ENCODE data around the gene FBXO46.
"Not testable (repeated sequence)": the region's sequence is repeated elsewhere in the genome, so short reads cannot be mapped to it uniquely, and the experiment has no call there.

Gene FBXO46

GRCh38 chr19:45753548-45753947 lies 22.9 kb upstream of the FBXO46 start:
- no peak overlapping the region for H3K4me3 ChIP-seq (ENCODE audit: low read length)
- H3K4me1 ChIP-seq (ENCODE audit: control insufficient read depth, low read length): no peaks in the 10 kb centered on the region
- H3K27me3 ChIP-seq (ENCODE audit: control insufficient read depth, low read length): no peaks in the 10 kb centered on the region; the same call in 1 of the 2 replicates
- no peaks in the 10 kb centered on the region for H3K36me3 ChIP-seq (ENCODE audit: control insufficient read depth, low read length)
- no peaks in the 10 kb centered on the region for H3K79me2 ChIP-seq (ENCODE audit: control insufficient read depth, low read length)
- no peaks in the 10 kb centered on the region for H3K9me2 ChIP-seq (replicated peaks; ENCODE audit: control insufficient read depth, low read length)
- TF ChIP-seq CTCF (IDR thresholded peaks at IDR 0.05; ENCODE audit: low read depth, low read length, poor library complexity, severe bottlenecking): peak; percentile 19
- no peak for TF ChIP-seq EZH2phosphoT487 (IDR thresholded peaks at IDR 0.05; ENCODE audit: borderline replicate concordance, low read length)
- H3K4me2 ChIP-seq (ENCODE audit: low read length): no peak overlapping the region
- H3K9me3 ChIP-seq (ENCODE audit: control insufficient read depth, insufficient read depth, low read length): no peaks in the 10 kb centered on the region
- no peak overlapping the region for H3K27ac ChIP-seq (ENCODE audit: low read depth, low read length)
- H3F3A ChIP-seq (ENCODE audit: control insufficient read depth, insufficient read depth): no peaks in the 10 kb centered on the region
- H4K20me1 ChIP-seq (ENCODE audit: control insufficient read depth, insufficient read depth, low read depth, low read length): no peaks in the 10 kb centered on the region

- Histone ChIP-seq H3K9me3 (ENCODE audit: control insufficient read depth, insufficient read depth, low read length) (no peaks in the 10 kb centered on the region), H3K79me2 (ENCODE audit: control insufficient read depth, low read length) (no peaks in the 10 kb centered on the region), H3K27ac (ENCODE audit: low read depth, low read length) (no peak overlapping the region), H4K20me1 (ENCODE audit: control insufficient read depth, insufficient read depth, low read depth, low read length) (no peaks in the 10 kb centered on the region), H3K27me3 (ENCODE audit: control insufficient read depth, low read length) (no peaks in the 10 kb centered on the region; the same call in 1 of the 2 replicates), H3K9me2 (replicated peaks; ENCODE audit: control insufficient read depth, low read length) (no peaks in the 10 kb centered on the region), H3K36me3 (ENCODE audit: control insufficient read depth, low read length) (no peaks in the 10 kb centered on the region), H3K4me3 (ENCODE audit: low read length) (no peak overlapping the region), H3F3A (ENCODE audit: control insufficient read depth, insufficient read depth) (no peaks in the 10 kb centered on the region), H3K4me2 (ENCODE audit: low read length) (no peak overlapping the region), H3K4me1 (ENCODE audit: control insufficient read depth, low read length) (no peaks in the 10 kb centered on the region)
- TF ChIP-seq CTCF (IDR thresholded peaks at IDR 0.05; ENCODE audit: low read depth, low read length, poor library complexity, severe bottlenecking) (no peak), EZH2phosphoT487 (IDR thresholded peaks at IDR 0.05; ENCODE audit: borderline replicate concordance, low read length) (no peak)
Measured at GRCh38 chr19:45752639-45753038, 21.9 kb upstream of the FBXO46 start.

GRCh38 chr19:45751483-45751882 lies 20.8 kb upstream of the FBXO46 start:
- H3K27me3 ChIP-seq (ENCODE audit: control insufficient read depth, low read length); H3K4me1 ChIP-seq (ENCODE audit: control insufficient read depth, low read length); H3F3A ChIP-seq (ENCODE audit: control insufficient read depth, insufficient read depth); H3K9me2 ChIP-seq (replicated peaks; ENCODE audit: control insufficient read depth, low read length); H3K4me3 ChIP-seq (ENCODE audit: low read length); H3K79me2 ChIP-seq (ENCODE audit: control insufficient read depth, low read length); H3K4me2 ChIP-seq (ENCODE audit: low read length); H3K36me3 ChIP-seq (ENCODE audit: control insufficient read depth, low read length); H3K27ac ChIP-seq (ENCODE audit: low read depth, low read length); H4K20me1 ChIP-seq (ENCODE audit: control insufficient read depth, insufficient read depth, low read depth, low read length); H3K9me3 ChIP-seq (ENCODE audit: control insufficient read depth, insufficient read depth, low read length): not testable (repeated sequence)

GRCh38 chr19:45747513-45747912 lies 16.8 kb upstream of the FBXO46 start:
- Histone ChIP-seq H3K4me1 (ENCODE audit: control insufficient read depth, low read length) (no peaks in the 10 kb centered on the region), H3K9me3 (ENCODE audit: control insufficient read depth, insufficient read depth, low read length) (no peaks in the 10 kb centered on the region), H3K27ac (ENCODE audit: low read depth, low read length) (no peak overlapping the region), H3K4me3 (ENCODE audit: low read length) (no peak overlapping the region), H3K9me2 (replicated peaks; ENCODE audit: control insufficient read depth, low read length) (no peaks in the 10 kb centered on the region), H3K36me3 (ENCODE audit: control insufficient read depth, low read length) (no peaks in the 10 kb centered on the region), H3K27me3 (ENCODE audit: control insufficient read depth, low read length) (peaks cover 15% of the 10 kb centered on the region), H4K20me1 (ENCODE audit: control insufficient read depth, insufficient read depth, low read depth, low read length) (no peaks in the 10 kb centered on the region), H3K4me2 (ENCODE audit: low read length) (no peak overlapping the region), H3F3A (ENCODE audit: control insufficient read depth, insufficient read depth) (no peaks in the 10 kb centered on the region), H3K79me2 (ENCODE audit: control insufficient read depth, low read length) (no peaks in the 10 kb centered on the region)
- TF ChIP-seq EZH2phosphoT487 (IDR thresholded peaks at IDR 0.05; ENCODE audit: borderline replicate concordance, low read length): no peak
- no peak for TF ChIP-seq CTCF (IDR thresholded peaks at IDR 0.05; ENCODE audit: low read depth, low read length, poor library complexity, severe bottlenecking)
